ENCODE measurements around the gene TMIGD3.

DNA sequence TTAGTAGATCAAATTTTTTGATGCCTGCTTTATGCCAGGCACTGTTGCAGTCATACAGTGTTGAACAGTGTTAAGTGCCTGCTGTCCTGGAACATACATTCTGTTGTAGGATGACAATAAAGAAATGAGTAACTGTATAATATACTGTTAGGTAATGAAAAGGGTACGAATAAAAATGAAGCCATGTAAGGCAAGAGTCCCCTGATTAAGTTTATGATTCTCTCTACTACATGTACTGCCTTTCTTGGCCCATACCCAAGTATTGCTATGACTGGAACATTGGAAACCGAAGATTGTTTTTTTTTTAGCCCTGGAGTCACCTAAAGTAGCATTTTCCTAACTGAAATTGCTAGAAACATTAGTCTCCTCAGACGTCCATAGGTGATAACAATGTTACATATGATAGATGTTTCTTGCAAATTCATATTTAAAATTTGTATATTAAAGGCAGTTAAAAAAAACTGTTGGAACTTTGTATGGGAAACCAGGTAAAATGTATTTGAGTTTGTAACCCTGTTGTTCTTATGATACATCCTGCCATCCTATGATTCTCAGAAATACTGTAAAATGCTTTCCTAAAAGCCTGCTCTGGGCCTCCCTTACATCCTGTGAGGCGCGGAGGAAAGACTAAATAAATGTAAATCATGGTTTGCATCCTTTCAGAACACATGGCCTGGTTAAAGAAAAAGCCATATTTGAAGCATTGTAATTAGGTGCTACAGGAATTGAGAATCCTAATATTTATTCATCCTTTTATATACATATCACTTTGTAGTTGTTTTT is 48.4 kb downstream of the TMIGD3 start:
- no peak for TF ChIP-seq POLR2AphosphoS5 (IDR thresholded peaks at IDR 0.05)
- TF ChIP-seq EP300 (IDR thresholded peaks at IDR 0.05; ENCODE audit: low read depth): no peak
- TF ChIP-seq, protein P1, sequence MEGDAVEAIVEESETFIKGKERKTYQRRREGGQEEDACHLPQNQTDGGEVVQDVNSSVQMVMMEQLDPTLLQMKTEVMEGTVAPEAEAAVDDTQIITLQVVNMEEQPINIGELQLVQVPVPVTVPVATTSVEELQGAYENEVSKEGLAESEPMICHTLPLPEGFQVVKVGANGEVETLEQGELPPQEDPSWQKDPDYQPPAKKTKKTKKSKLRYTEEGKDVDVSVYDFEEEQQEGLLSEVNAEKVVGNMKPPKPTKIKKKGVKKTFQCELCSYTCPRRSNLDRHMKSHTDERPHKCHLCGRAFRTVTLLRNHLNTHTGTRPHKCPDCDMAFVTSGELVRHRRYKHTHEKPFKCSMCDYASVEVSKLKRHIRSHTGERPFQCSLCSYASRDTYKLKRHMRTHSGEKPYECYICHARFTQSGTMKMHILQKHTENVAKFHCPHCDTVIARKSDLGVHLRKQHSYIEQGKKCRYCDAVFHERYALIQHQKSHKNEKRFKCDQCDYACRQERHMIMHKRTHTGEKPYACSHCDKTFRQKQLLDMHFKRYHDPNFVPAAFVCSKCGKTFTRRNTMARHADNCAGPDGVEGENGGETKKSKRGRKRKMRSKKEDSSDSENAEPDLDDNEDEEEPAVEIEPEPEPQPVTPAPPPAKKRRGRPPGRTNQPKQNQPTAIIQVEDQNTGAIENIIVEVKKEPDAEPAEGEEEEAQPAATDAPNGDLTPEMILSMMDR (IDR thresholded peaks at IDR 0.05): no peak
